Trophoblast cell (in vitro differentiated cells and primary cell): ENCODE measurements around the gene ATG12.
"Not testable (repeated sequence)": the region's sequence is repeated elsewhere in the genome, so short reads cannot be mapped to it uniquely, and the experiment has no call there.

Source experiments
- DNase-seq, 2 donors: peaks; one replicate each; pipeline ENCODE4 v3.0.0-alpha.2; 2016
- H2AFZ ChIP-seq: 2 replicates; pipeline ENCODE4 v1.6.1; 2013; ENCODE audit warnings: low read length, moderate library complexity, mild to moderate bottlenecking; ENCODE audit not compliant: insufficient read depth, poor library complexity
- H2AK5ac ChIP-seq: 2 replicates; pipeline ENCODE4 v1.6.1; 2013; ENCODE audit warnings: mild to moderate bottlenecking, low read length
- H2BK120ac ChIP-seq: 2 replicates; pipeline ENCODE4 v1.6.1; 2013; ENCODE audit warnings: low read length, mild to moderate bottlenecking, moderate library complexity; ENCODE audit not compliant: insufficient read depth, poor library complexity
- H2BK12ac ChIP-seq: 2 replicates; pipeline ENCODE4 v1.6.1; 2013; ENCODE audit warnings: mild to moderate bottlenecking, low read length, moderate library complexity
- H2BK5ac ChIP-seq: 2 replicates; pipeline ENCODE4 v1.6.1; 2013; ENCODE audit warnings: low read length, low read depth, moderate library complexity, mild to moderate bottlenecking; ENCODE audit not compliant: poor library complexity
- H3K14ac ChIP-seq: 2 replicates; pipeline ENCODE4 v1.6.1; 2013; ENCODE audit warnings: mild to moderate bottlenecking, low read length
- H3K18ac ChIP-seq: 2 replicates; pipeline ENCODE4 v1.6.1; 2013; ENCODE audit warnings: mild to moderate bottlenecking, low read length
- H3K23ac ChIP-seq: 2 replicates; pipeline ENCODE4 v1.6.1; 2013; ENCODE audit warnings: low read length
- H3K27ac ChIP-seq: 2 replicates; pipeline ENCODE4 v1.5.1; 2013; ENCODE audit warnings: low read depth, mild to moderate bottlenecking, inconsistent platforms, low read length, moderate library complexity
- H3K27me3 ChIP-seq: 2 replicates; pipeline ENCODE4 v1.6.1; 2013; ENCODE audit warnings: inconsistent platforms, mild to moderate bottlenecking, low read length, moderate library complexity; ENCODE audit not compliant: insufficient read depth
- H3K36me3 ChIP-seq, 2 experiments: 1 replicate in 1 of 2; 2 replicates in 1 of 2; pipeline ENCODE4 v1.6.1; 2013; ENCODE audit warnings: low read length in 2 of 2, mild to moderate bottlenecking in 2 of 2, moderate library complexity in 1 of 2; ENCODE audit not compliant: insufficient read depth in 2 of 2, control insufficient read depth in 1 of 2
- H3K4ac ChIP-seq: 2 replicates; pipeline ENCODE4 v1.6.1; 2013; ENCODE audit warnings: low read depth, mild to moderate bottlenecking, low read length, moderate library complexity
- H3K4me1 ChIP-seq, 2 experiments: 1 replicate in 1 of 2; 2 replicates in 1 of 2; pipeline ENCODE4 v1.6.1; 2013; ENCODE audit warnings: low read length in 2 of 2, mild to moderate bottlenecking in 2 of 2, moderate library complexity in 1 of 2; ENCODE audit not compliant: insufficient read depth in 2 of 2, control insufficient read depth in 1 of 2
- H3K4me2 ChIP-seq: 2 replicates; pipeline ENCODE4 v1.6.1; 2013; ENCODE audit warnings: inconsistent platforms, mild to moderate bottlenecking, low read length, moderate library complexity
- H3K4me3 ChIP-seq: 2 replicates; pipeline ENCODE4 v1.5.1; 2013; ENCODE audit warnings: mild to moderate bottlenecking, low read depth, low read length, inconsistent platforms
- H3K79me1 ChIP-seq: one replicate; pipeline ENCODE4 v1.6.1; 2013; ENCODE audit warnings: low read length
- H3K79me2 ChIP-seq: 2 replicates; pipeline ENCODE4 v1.6.1; 2013; ENCODE audit warnings: low read length, mild to moderate bottlenecking; ENCODE audit not compliant: control insufficient read depth, insufficient read depth, poor library complexity
- H3K9ac ChIP-seq: 2 replicates; pipeline ENCODE4 v1.6.1; 2013; ENCODE audit warnings: mild to moderate bottlenecking, low read length
- H3K9me3 ChIP-seq: 2 replicates; pipeline ENCODE4 v1.6.1; 2013; ENCODE audit warnings: low read depth, mild to moderate bottlenecking, control low read depth, inconsistent platforms, low read length; ENCODE audit not compliant: insufficient read depth
- H4K12ac ChIP-seq: 2 replicates; pipeline ENCODE4 v1.6.1; 2013; ENCODE audit warnings: low read depth, mild to moderate bottlenecking, low read length, moderate library complexity
- H4K8ac ChIP-seq: 2 replicates; pipeline ENCODE4 v1.6.1; 2013; ENCODE audit warnings: low read depth, mild to moderate bottlenecking, low read length, moderate library complexity
- H4K91ac ChIP-seq: one replicate; pipeline ENCODE4 v1.6.1; 2013; ENCODE audit warnings: low read depth, mild to moderate bottlenecking, low read length, moderate library complexity
- WGBS: extraction: QIAGEN DNeasy Blood & Tissue Kit; methylation state at CpG from one replicate; pipeline ENCODE4 v1.1.7; 2013; ENCODE audit warnings: missing lambda C conversion rate; ENCODE audit not compliant: insufficient read length, insufficient coverage; ENCODE audit errors: extremely low coverage; 5-methylcytosine and 5-hydroxymethylcytosine counted together

ATG12 gene

GRCh38 chr5:115882434-115882833 is 41.1 kb upstream of the ATG12 start:
- H3K79me2 ChIP-seq, H4K91ac ChIP-seq, H4K12ac ChIP-seq, H3K4me3 ChIP-seq, H2BK120ac ChIP-seq, H3K79me1 ChIP-seq, H2AK5ac ChIP-seq, H2BK12ac ChIP-seq, H2AFZ ChIP-seq, H3K4me1 ChIP-seq, H3K27me3 ChIP-seq, H3K9me3 ChIP-seq, H3K14ac ChIP-seq, H2BK5ac ChIP-seq, H3K4ac ChIP-seq, H3K36me3 ChIP-seq, H3K4me2 ChIP-seq, H4K8ac ChIP-seq, H3K27ac ChIP-seq, H3K23ac ChIP-seq, H3K18ac ChIP-seq, DNase-seq, H3K9ac ChIP-seq: not testable (repeated sequence)
- no CpG with 5 or more reads among the region's 8 CpGs for WGBS

GRCh38 chr5:115877342-115877741 is 36.0 kb upstream of the ATG12 start:
- no CpG with 5 or more reads among the region's 5 CpGs for WGBS
- H2BK12ac ChIP-seq, H3K79me2 ChIP-seq, H4K8ac ChIP-seq, H3K4ac ChIP-seq, H2BK5ac ChIP-seq, H3K79me1 ChIP-seq, H3K4me1 ChIP-seq, H4K91ac ChIP-seq, H3K9ac ChIP-seq, H2AK5ac ChIP-seq, H3K9me3 ChIP-seq, H3K36me3 ChIP-seq, H3K23ac ChIP-seq, H4K12ac ChIP-seq, H3K4me2 ChIP-seq, H2BK120ac ChIP-seq, H3K4me3 ChIP-seq, H2AFZ ChIP-seq, H3K27ac ChIP-seq, H3K18ac ChIP-seq, DNase-seq, H3K14ac ChIP-seq, H3K27me3 ChIP-seq: not testable (repeated sequence)

- no CpG with 5 or more reads among the region's 2 CpGs for WGBS
- H3K27ac ChIP-seq, result no peak overlapping the region
- H2AK5ac ChIP-seq, result no peak overlapping the region
- no peaks in the 10 kb centered on the region for H3K79me2 ChIP-seq
- H3K79me1 ChIP-seq, result no peaks in the 10 kb centered on the region
- H2AFZ ChIP-seq, result no peak overlapping the region
- no peak overlapping the region for H2BK5ac ChIP-seq
- H4K12ac ChIP-seq, result no peak overlapping the region
- H3K4me3 ChIP-seq, result no peak overlapping the region
- no peak overlapping the region for H3K18ac ChIP-seq
- H3K36me3 ChIP-seq, result peaks cover 0 to 2% of the 10 kb centered on the region in 2 experiments
- H3K9ac ChIP-seq, result no peak overlapping the region
- no peak overlapping the region for H3K23ac ChIP-seq
- no peaks in the 10 kb centered on the region for H3K4me1 ChIP-seq
- H4K8ac ChIP-seq, result no peak overlapping the region
- DNase-seq, result peak in 1 of 2 donors; percentile 21
- no peaks in the 10 kb centered on the region for H3K27me3 ChIP-seq
- no peak overlapping the region for H2BK120ac ChIP-seq
- H3K14ac ChIP-seq, result no peak overlapping the region
- H2BK12ac ChIP-seq, result no peak overlapping the region
- H4K91ac ChIP-seq, result no peak overlapping the region
- H3K9me3 ChIP-seq, result no peaks in the 10 kb centered on the region
- no peak overlapping the region for H3K4ac ChIP-seq
- no peak overlapping the region for H3K4me2 ChIP-seq
These were observed 34.1 kb upstream of the ATG12 start for GRCh38 chr5:115875447-115875846.

- Histone ChIP-seq H3K27me3 (no peaks in the 10 kb centered on the region), H4K91ac (no peak overlapping the region), H3K23ac (no peak overlapping the region), H3K9me3 (no peaks in the 10 kb centered on the region), H3K79me2 (no peaks in the 10 kb centered on the region), H2AK5ac (no peak overlapping the region), H3K36me3 (peaks cover 0 to 2% of the 10 kb centered on the region in 2 experiments), H3K79me1 (no peaks in the 10 kb centered on the region), H2BK120ac (no peak overlapping the region), H3K4me2 (no peak overlapping the region), H3K9ac (no peak overlapping the region), H2BK5ac (no peak overlapping the region), H3K4me3 (no peak overlapping the region), H3K4ac (no peak overlapping the region), H4K12ac (no peak overlapping the region), H3K14ac (no peak overlapping the region), H3K27ac (no peak overlapping the region), H3K4me1 (no peaks in the 10 kb centered on the region), H4K8ac (no peak overlapping the region), H3K18ac (no peak overlapping the region), H2BK12ac (no peak overlapping the region), H2AFZ (no peak overlapping the region)
- DNase-seq, result no peak
- WGBS, result no CpG with 5 or more reads among the region's 1 CpG
These were observed 32.0 kb upstream of the ATG12 start for GRCh38 chr5:115873392-115873791.
